ENCODE data around the gene SLC4A5.

- TF ChIP-seq POLR2AphosphoS5 (IDR thresholded peaks at IDR 0.05; ENCODE audit: low read depth, low read length) (peak; percentile 57; the same call in 1 of the 2 replicates), REST (IDR thresholded peaks at IDR 0.05; ENCODE audit: insufficient read depth in 1 of 2, low read depth in 2 of 2, low read length in 2 of 2) (no peak), TAF1 (IDR thresholded peaks at IDR 0.05; ENCODE audit: borderline replicate concordance, insufficient read depth, low read length) (no peak), FOXP2 (optimal IDR thresholded peaks at IDR 0.05; ENCODE audit: borderline replicate concordance, extremely low read depth, extremely low read length, insufficient read depth) (no peak), SIN3A (IDR thresholded peaks at IDR 0.05; ENCODE audit: borderline replicate concordance, insufficient read depth, low read length) (no peak)
These were observed 121.5 kb downstream of the SLC4A5 start for GRCh38 chr2:74221604-74222299.
